Esophagus muscularis mucosa (tissue), 4 donors: Measurements from ENCODE around the gene HS1BP3. TPM values are rescaled to one million over a fixed set of nuclear protein-coding genes. Genes with fewer than 3 reads are reported as not detected.
A peak's percentile ranks its signal among the peaks of the same experiment; 100 is the strongest.

Source experiments
- DNase-seq: peaks from one replicate; pipeline ENCODE4 v3.0.0-alpha.2; 2017; ENCODE audit errors: extremely low spot score
- H3K27ac ChIP-seq, 4 donors: fragments of 200-600 bp; sonication (generic); replicated peaks in 1 of 4; 1 replicate in 3 of 4; 2 replicates in 1 of 4; pipeline ENCODE4 v1.5.1; 2016 to 2019; ENCODE audit warnings: mild to moderate bottlenecking in 1 of 4
- H3K27me3 ChIP-seq, 4 donors: fragments of 200-600 bp; sonication (generic); one replicate each; pipeline versions ENCODE4 v1.5.1 to v1.6.0; 2016 to 2019
- H3K36me3 ChIP-seq, 4 donors: fragments of 200-600 bp; sonication (generic); one replicate each; pipeline ENCODE4 v1.5.1; 2016 to 2019
- H3K4me1 ChIP-seq, 4 donors: fragments of 200-600 bp; sonication (generic); one replicate each; pipeline ENCODE4 v1.5.1; 2016 to 2019
- H3K4me3 ChIP-seq, 4 donors: fragments of 200-600 bp; sonication (generic); 1 replicate in 2 of 4; 2 replicates in 2 of 4; pipeline ENCODE4 v1.5.1; 2016 to 2019; ENCODE audit warnings: mild to moderate bottlenecking in 4 of 4, moderate library complexity in 1 of 4
- H3K9me3 ChIP-seq, 4 donors: fragments of 200-600 bp; sonication (generic); 1 replicate in 3 of 4; 2 replicates in 1 of 4; pipeline ENCODE4 v1.5.1; 2016 to 2019
- EP300 ChIP-seq: sonication (generic); formaldehyde crosslinking; IDR thresholded peaks from one replicate; pipeline ENCODE4 v1.6.1; 2017; ENCODE audit warnings: antibody characterized with exemption
- POLR2A ChIP-seq: fragments of 450-650 bp; IDR thresholded peaks from one replicate; pipeline ENCODE4 v1.6.1; 2017; ENCODE audit warnings: antibody characterized with exemption, moderate library complexity, mild to moderate bottlenecking, low read depth
- POLR2AphosphoS5 ChIP-seq, 2 donors: sonication (generic); formaldehyde crosslinking; IDR thresholded peaks; one replicate each; pipeline ENCODE4 v1.6.1; 2017; ENCODE audit warnings: antibody characterized with exemption in 2 of 2
- WGBS: methylation state at CpG from one replicate; pipeline ENCODE4 v1.1.5; 2018; 5-methylcytosine and 5-hydroxymethylcytosine counted together
- intact Hi-C: fragments of 100-400 bp; cut with DNase I; formaldehyde crosslinking; loops from one replicate; pipeline ENCODE4 v1.15.1; 2023
- total RNA-seq, 4 donors: library from RNA; depleted of rRNA; stranded (reverse); fragments of >200 nt; gene quantifications; one replicate each; pipeline versions ENCODE4 v1.1.0 to v1.2.1, GENCODE V29; 2016
- TF ChIP-seq, protein P1 (sequence below), 3 experiments: fragments of 200-600 bp in 2 of 3; fragments of 450-650 bp in 1 of 3; sonication (generic) in 2 of 3; IDR thresholded peaks; one replicate each; pipeline ENCODE4 v1.5.1; 2017 to 2019; ENCODE audit warnings: antibody characterized with exemption in 3 of 3, mild to moderate bottlenecking in 2 of 3, moderate library complexity in 1 of 3

HS1BP3 gene
- total RNA-seq, 4 donors from 2014 or later: 42.6 to 95.6 (median 60.0) TPM

DNA sequence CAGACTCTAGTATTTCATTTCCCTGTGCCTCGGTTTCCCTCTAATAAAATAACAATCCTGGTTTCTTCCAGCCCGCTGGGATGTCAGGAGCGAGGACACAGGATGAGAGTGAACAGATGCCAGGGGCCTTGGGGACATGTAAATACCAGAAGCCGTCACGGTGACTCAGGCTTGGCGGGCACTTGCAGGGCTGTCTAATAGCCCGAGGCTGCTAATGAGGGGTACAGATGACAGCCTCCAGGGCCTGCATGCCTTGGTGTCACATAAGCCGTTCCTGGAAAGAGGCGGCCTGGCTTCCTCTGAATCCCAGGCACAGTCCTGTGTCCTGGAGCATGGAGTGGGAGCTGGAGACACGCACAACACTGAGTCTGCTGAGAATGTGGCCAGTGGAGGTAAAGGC is 28.2 kb downstream of the HS1BP3 start:
- peak overlapping the region; percentile 96 to 99 (median 96) for H3K27ac ChIP-seq
- no peaks in the 10 kb centered on the region for H3K9me3 ChIP-seq
- H3K4me3 ChIP-seq: no peak overlapping the region
- WGBS: 70% methylated on average over 10 of the region's 10 CpGs
- no peak for DNase-seq
- intact Hi-C loops: no loop called here
- H3K4me1 ChIP-seq: peaks cover 71 to 90% (median 79%) of the 10 kb centered on the region in 4 donors
- no peaks in the 10 kb centered on the region for H3K27me3 ChIP-seq
- H3K36me3 ChIP-seq: peaks cover 33 to 64% (median 47%) of the 10 kb centered on the region in 4 donors
- TF ChIP-seq POLR2A: no peak
- TF ChIP-seq POLR2AphosphoS5 (IDR thresholded peaks at IDR 0.05): no peak
- TF ChIP-seq, protein P1, sequence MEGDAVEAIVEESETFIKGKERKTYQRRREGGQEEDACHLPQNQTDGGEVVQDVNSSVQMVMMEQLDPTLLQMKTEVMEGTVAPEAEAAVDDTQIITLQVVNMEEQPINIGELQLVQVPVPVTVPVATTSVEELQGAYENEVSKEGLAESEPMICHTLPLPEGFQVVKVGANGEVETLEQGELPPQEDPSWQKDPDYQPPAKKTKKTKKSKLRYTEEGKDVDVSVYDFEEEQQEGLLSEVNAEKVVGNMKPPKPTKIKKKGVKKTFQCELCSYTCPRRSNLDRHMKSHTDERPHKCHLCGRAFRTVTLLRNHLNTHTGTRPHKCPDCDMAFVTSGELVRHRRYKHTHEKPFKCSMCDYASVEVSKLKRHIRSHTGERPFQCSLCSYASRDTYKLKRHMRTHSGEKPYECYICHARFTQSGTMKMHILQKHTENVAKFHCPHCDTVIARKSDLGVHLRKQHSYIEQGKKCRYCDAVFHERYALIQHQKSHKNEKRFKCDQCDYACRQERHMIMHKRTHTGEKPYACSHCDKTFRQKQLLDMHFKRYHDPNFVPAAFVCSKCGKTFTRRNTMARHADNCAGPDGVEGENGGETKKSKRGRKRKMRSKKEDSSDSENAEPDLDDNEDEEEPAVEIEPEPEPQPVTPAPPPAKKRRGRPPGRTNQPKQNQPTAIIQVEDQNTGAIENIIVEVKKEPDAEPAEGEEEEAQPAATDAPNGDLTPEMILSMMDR (IDR thresholded peaks at IDR 0.05): no peak
- no peak for TF ChIP-seq EP300

DNA sequence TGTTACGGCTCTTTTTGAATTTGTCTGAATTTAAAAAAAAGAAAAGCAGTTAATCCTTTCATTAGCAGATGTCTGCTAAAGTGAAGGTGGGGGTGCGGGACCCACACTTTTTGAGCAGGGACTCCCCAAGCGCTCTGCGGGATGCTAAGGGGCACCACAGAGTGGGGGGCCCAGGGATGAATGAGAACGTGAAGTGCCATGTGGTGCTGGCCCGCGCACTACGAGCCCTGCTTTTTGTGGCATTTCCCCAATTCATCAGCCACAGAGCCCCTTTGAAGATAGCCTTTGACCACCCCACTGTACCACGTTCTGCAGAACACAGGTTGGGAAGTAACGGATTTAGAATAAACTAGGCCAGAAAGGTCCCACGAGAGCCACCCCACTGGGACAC is 28.6 kb downstream of the HS1BP3 start:
- WGBS: 93% methylated on average over 11 of the region's 11 CpGs
- no peak for TF ChIP-seq POLR2AphosphoS5 (IDR thresholded peaks at IDR 0.05)
- TF ChIP-seq, protein P1 (IDR thresholded peaks at IDR 0.05): no peak
- TF ChIP-seq POLR2A: no peak
- no peak for TF ChIP-seq EP300
- peaks cover 71 to 90% (median 79%) of the 10 kb centered on the region in 4 donors for H3K4me1 ChIP-seq
- no peaks in the 10 kb centered on the region for H3K27me3 ChIP-seq
- H3K36me3 ChIP-seq: peaks cover 33 to 64% (median 47%) of the 10 kb centered on the region in 4 donors
- no peaks in the 10 kb centered on the region for H3K9me3 ChIP-seq
- H3K4me3 ChIP-seq: no peak overlapping the region
- no peak for DNase-seq
- H3K27ac ChIP-seq: peak overlapping the region; percentile 96 to 99 (median 96)
- intact Hi-C loops: no loop called here

DNA sequence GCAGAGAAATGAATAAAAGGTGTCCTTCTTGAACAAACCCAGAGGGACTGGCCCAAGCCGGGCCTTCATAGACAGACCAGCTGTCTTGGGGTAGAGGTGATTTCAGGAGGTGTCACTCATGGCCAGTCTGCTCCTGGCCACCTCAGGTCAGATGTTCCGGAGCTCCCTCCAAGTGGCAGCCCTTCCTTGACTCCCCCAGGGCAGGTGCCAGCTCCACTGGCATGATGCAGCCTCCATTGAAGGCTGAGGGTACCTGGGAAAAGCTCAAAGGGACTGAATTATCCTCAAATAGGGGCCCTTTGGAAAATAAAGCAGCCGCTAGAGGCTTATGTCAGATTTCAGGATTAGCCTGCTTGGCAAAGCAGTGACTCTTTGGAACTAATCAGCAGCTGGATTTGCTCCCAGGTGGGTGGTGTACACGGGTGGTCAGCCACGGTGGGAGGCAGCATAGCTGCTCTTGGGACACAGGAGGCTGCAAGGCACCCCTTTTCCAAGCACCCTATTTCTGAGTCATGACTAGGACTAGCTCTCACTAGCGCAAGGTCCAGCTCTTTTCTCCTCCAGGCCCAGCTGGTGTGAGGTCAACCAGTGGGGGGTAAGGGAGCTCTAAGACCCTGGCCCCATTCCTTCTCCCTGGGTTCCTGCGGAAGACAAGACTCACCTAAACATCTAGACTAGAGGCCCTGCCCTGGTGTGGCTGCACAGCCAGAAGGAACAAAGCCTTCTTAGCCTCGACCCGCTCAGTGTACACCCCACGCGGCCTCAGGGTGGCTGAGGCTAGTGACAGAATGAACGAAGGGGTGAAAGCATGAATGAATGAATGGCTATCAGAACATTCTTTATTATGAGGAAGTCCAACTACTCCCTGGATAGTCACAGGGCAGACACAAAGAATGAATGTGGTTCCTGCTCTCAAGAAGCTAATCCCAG is 29.3 kb downstream of the HS1BP3 start:
- DNase-seq: no peak
- Histone ChIP-seq H3K36me3 (peaks cover 33 to 61% (median 47%) of the 10 kb centered on the region in 4 donors), H3K9me3 (no peaks in the 10 kb centered on the region), H3K27me3 (no peaks in the 10 kb centered on the region), H3K4me1 (peaks cover 71 to 90% (median 79%) of the 10 kb centered on the region in 4 donors), H3K27ac (peak overlapping the region; percentile 96 to 99 (median 96)), H3K4me3 (no peak overlapping the region)
- intact Hi-C loops: no loop called here
- TF ChIP-seq, protein P1 (IDR thresholded peaks at IDR 0.05): no peak
- TF ChIP-seq EP300: no peak
- WGBS: 94% methylated on average over 8 of the region's 12 CpGs

DNA sequence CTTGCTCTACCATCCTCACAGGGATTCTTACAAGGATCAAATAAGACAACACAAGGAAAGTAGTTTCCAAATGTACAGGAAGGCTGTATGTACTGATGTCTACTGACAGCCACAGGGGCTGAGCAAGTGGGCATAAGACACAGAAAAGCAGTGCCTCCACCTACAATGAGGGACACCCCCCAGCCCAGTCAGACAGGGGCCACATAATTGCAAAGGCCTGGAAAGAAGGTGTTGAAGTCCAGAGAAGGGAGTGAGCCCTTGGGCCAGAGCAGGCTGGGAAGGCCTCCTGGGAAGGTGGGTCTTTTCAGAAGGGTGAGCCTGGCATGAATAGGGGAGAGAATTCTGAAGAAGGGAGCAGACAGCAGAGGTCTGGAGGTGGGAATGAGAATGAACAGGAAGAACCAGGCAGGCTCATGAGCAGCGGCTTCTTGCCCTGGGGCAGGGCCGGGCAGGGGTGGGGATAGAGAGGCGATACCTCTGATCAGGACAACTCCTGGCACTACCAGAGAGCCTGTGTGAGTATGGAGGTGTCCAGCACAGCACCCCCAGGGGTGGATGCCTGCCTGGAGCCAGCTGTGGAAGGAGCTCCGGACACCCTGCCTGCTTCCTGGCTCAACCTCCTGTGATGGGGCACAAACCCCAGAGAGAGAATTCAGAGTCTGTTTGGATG is 30.1 kb downstream of the HS1BP3 start:
- Histone ChIP-seq H3K36me3 (peaks cover 33 to 59% (median 44%) of the 10 kb centered on the region in 4 donors), H3K4me3 (no peak overlapping the region), H3K27ac (peak overlapping the region; percentile 96 to 99 (median 96)), H3K4me1 (peaks cover 72 to 90% (median 80%) of the 10 kb centered on the region in 4 donors), H3K27me3 (no peaks in the 10 kb centered on the region), H3K9me3 (no peaks in the 10 kb centered on the region)
- DNase-seq: no peak
- intact Hi-C loops: no loop called here
- 83% methylated on average over 4 of the region's 4 CpGs for WGBS
- TF ChIP-seq, protein P1 (IDR thresholded peaks at IDR 0.05): no peak
- TF ChIP-seq EP300: no peak
- no peak for TF ChIP-seq POLR2A
- TF ChIP-seq POLR2AphosphoS5 (IDR thresholded peaks at IDR 0.05): no peak
